B cell (primary cell): ENCODE measurements around the gene TMEM271. TPM values are rescaled to one million over a fixed set of nuclear protein-coding genes. Genes with fewer than 3 reads are reported as not detected.
"Not testable (repeated sequence)": the region's sequence is repeated elsewhere in the genome, so short reads cannot be mapped to it uniquely, and the experiment has no call there.

Experiments
- ATAC-seq: fragments of 200-7000 bp; cut with Tn5 transposase; one replicate; pipeline ENCODE4 v1.10.0; 2021; ENCODE audit warnings: low read depth, mild to moderate bottlenecking, moderate number of reproducible peaks, moderate library complexity
- CTCF ChIA-PET: fragments of 350-600 bp; sonication (Branson Sonifier 250); formaldehyde crosslinking; loops from one replicate; lab custom pipeline; 2021; ENCODE audit warnings: antibody characterized with exemption, inconsistent platforms; lab: Charles Lee
- POLR2A ChIA-PET: fragments of 350-600 bp; sonication (Branson Sonifier 250); formaldehyde crosslinking; loops from one replicate; lab custom pipeline; 2021; ENCODE audit warnings: antibody characterized with exemption; lab: Charles Lee
- DNase-seq: peaks from one replicate; pipeline ENCODE4 v3.0.0; 2013
- H2AFZ ChIP-seq: 2 replicates; pipeline ENCODE4 v1.6.1; 2012; ENCODE audit warnings: mild to moderate bottlenecking, low read depth, low read length; ENCODE audit not compliant: insufficient read depth, poor library complexity, severe bottlenecking
- H3K27ac ChIP-seq, 2 donors: 1 replicate in 1 of 2; 2 replicates in 1 of 2; pipeline ENCODE4 v1.5.1; 2012 to 2013; ENCODE audit warnings: low read length in 2 of 2, mild to moderate bottlenecking in 2 of 2, moderate library complexity in 1 of 2
- H3K27me3 ChIP-seq, 4 experiments: fragments of 200-600 bp in 1 of 4; sonication (generic) in 1 of 4; replicated peaks in 1 of 4; 1 replicate in 2 of 4; 2 replicates in 2 of 4; pipeline versions ENCODE4 v1.6.1 to v1.7.0; 2013 to 2016; ENCODE audit warnings: low read length in 3 of 4, mild to moderate bottlenecking in 2 of 4, mixed read lengths in 1 of 4, moderate library complexity in 1 of 4; ENCODE audit not compliant: insufficient read depth in 4 of 4, control insufficient read depth in 3 of 4; ENCODE audit errors: control extremely low read depth in 1 of 4
- H3K36me3 ChIP-seq, 2 experiments: replicated peaks in 1 of 2; 1 replicate in 1 of 2; 2 replicates in 1 of 2; pipeline versions ENCODE4 v1.6.1 to v1.7.1; 2013; ENCODE audit warnings: low read length in 1 of 2; ENCODE audit not compliant: insufficient read depth in 2 of 2, control insufficient read depth in 1 of 2; ENCODE audit errors: control extremely low read depth in 1 of 2, extremely low read depth in 1 of 2
- H3K4me1 ChIP-seq, 2 donors: fragments of 200-600 bp in 1 of 2; sonication (generic) in 1 of 2; 1 replicate in 1 of 2; 2 replicates in 1 of 2; pipeline versions ENCODE4 v1.5.1 to v1.6.1; 2013 to 2017; ENCODE audit warnings: low read length in 2 of 2; ENCODE audit not compliant: control insufficient read depth in 2 of 2, insufficient read depth in 2 of 2
- H3K4me2 ChIP-seq: replicated peaks from 2 replicates; pipeline ENCODE3; 2012; ENCODE audit warnings: mild to moderate bottlenecking, low read depth, low read length; ENCODE audit not compliant: poor library complexity, severe bottlenecking
- H3K4me3 ChIP-seq, 5 experiments: fragments of 200-600 bp in 1 of 5; sonication (generic) in 1 of 5; 1 replicate in 3 of 5; 2 replicates in 2 of 5; pipeline versions ENCODE4 v1.5.1 to v1.7.0; 2011 to 2016; ENCODE audit warnings: low read length in 4 of 5, mild to moderate bottlenecking in 4 of 5, low read depth in 2 of 5, control low read depth in 1 of 5, moderate library complexity in 1 of 5; ENCODE audit not compliant: insufficient read depth in 1 of 5; ENCODE audit errors: control extremely low read depth in 1 of 5, extremely low read depth in 1 of 5
- H3K79me2 ChIP-seq: fragments of 200-600 bp; sonication (generic); one replicate; pipeline ENCODE4 v1.6.0; 2016; ENCODE audit warnings: low read length; ENCODE audit not compliant: control insufficient read depth, insufficient read depth
- H3K9ac ChIP-seq: fragments of 200-600 bp; sonication (generic); 2 replicates; pipeline ENCODE4 v1.6.1; 2017; ENCODE audit warnings: mild to moderate bottlenecking, low read length, moderate library complexity
- H3K9me3 ChIP-seq, 3 donors: one replicate each; pipeline versions ENCODE4 v1.6.1 to v1.7.1; 2013; ENCODE audit warnings: low read length in 2 of 3; ENCODE audit not compliant: control insufficient read depth in 2 of 3, insufficient read depth in 1 of 3; ENCODE audit errors: control extremely low read depth in 1 of 3
- H4K20me1 ChIP-seq: 2 replicates; pipeline ENCODE4 v1.6.0; 2012; ENCODE audit warnings: mild to moderate bottlenecking, low read length; ENCODE audit not compliant: insufficient read depth, control insufficient read depth, poor library complexity, severe bottlenecking
- H3K27ac Mint-ChIP-seq: one replicate; pipeline ENCODE4 v1.8.0; 2021; ENCODE audit warnings: mixed read lengths
- H3K27me3 Mint-ChIP-seq: one replicate; pipeline ENCODE4 v1.8.0; 2021; ENCODE audit warnings: mixed read lengths
- H3K4me1 Mint-ChIP-seq: one replicate; pipeline ENCODE4 v1.8.0; 2021; ENCODE audit warnings: mixed read lengths
- H3K4me3 Mint-ChIP-seq: one replicate; pipeline ENCODE4 v1.8.0; 2021; ENCODE audit warnings: mixed read lengths
- H3K9me3 Mint-ChIP-seq: one replicate; pipeline ENCODE4 v1.8.0; 2022; ENCODE audit warnings: mixed read lengths; ENCODE audit not compliant: insufficient read depth
- CTCF ChIP-seq: fragments of 200-600 bp; IDR thresholded peaks from one replicate; pipeline ENCODE4 v1.8.0; 2022; ENCODE audit warnings: antibody characterized with exemption, mild to moderate bottlenecking
- EZH2 ChIP-seq: IDR thresholded peaks from 2 replicates; pipeline ENCODE4 v1.6.1; 2012; ENCODE audit warnings: borderline replicate concordance, low read depth, mild to moderate bottlenecking, moderate library complexity, low read length; ENCODE audit not compliant: insufficient read depth, poor library complexity, severe bottlenecking
- WGBS: methylation state at CpG from one replicate; pipeline ENCODE4 v1.1.5; 2013; ENCODE audit warnings: missing lambda C conversion rate; ENCODE audit not compliant: insufficient coverage; 5-methylcytosine and 5-hydroxymethylcytosine counted together
- intact Hi-C: fragments of 100-400 bp; cut with micrococcal nuclease; formaldehyde crosslinking; loops from one replicate; pipeline ENCODE4 v1.10.0; 2022
- polyA plus RNA-seq: library from polyadenylated mRNA; depleted of rRNA; stranded (reverse); fragments of >200 nt; gene quantifications from 2 replicates; pipeline ENCODE4 v1.2.3, GENCODE V29; 2012
- total RNA-seq, 2 donors: library from RNA; stranded (reverse); fragments of 120-200 nt in 1 of 2; gene quantifications; 1 replicate in 1 of 2; 2 replicates in 1 of 2; pipeline versions ENCODE4 v1.2.3 to v1.2.4, GENCODE V29; 2013 to 2022

TMEM271 gene
- total and polyA plus RNA-seq, 2 donors (not counting 1 experiment from before 2014, with no cell fraction given) = not detected

- H3K4me1 Mint-ChIP-seq, H4K20me1 ChIP-seq, H3K4me3 Mint-ChIP-seq, H3K27me3 ChIP-seq, H3K9ac ChIP-seq, DNase-seq, H3K4me3 ChIP-seq, H2AFZ ChIP-seq, H3K27ac Mint-ChIP-seq, CTCF ChIA-PET, intact Hi-C loops, ATAC-seq, H3K79me2 ChIP-seq, H3K4me1 ChIP-seq, H3K4me2 ChIP-seq, H3K36me3 ChIP-seq, H3K9me3 Mint-ChIP-seq, H3K27ac ChIP-seq, POLR2A ChIA-PET: not testable (repeated sequence)
- peaks cover 26% of the 10 kb centered on the region for H3K27me3 Mint-ChIP-seq
- H3K9me3 ChIP-seq = peaks cover 0 to 37% (median 2%) of the 10 kb centered on the region in 3 donors
- WGBS = 80% methylated on average over 7 of the region's 13 CpGs
Measured at GRCh38 chr4:592178-592577, 16.1 kb upstream of the TMEM271 start.

- H3K4me1 ChIP-seq = no peaks in the 10 kb centered on the region
- Mint-ChIP-seq H3K4me3 (no peak overlapping the region), H3K4me1 (no peaks in the 10 kb centered on the region), H3K27me3 (peaks cover 32% of the 10 kb centered on the region), H3K27ac (no peak overlapping the region), H3K9me3 (peaks cover 4% of the 10 kb centered on the region)
- H2AFZ ChIP-seq = no peak overlapping the region
- H3K27ac ChIP-seq = no peak overlapping the region
- H3K4me2 ChIP-seq = no peak overlapping the region
- H3K4me3 ChIP-seq = no peak overlapping the region
- peaks cover 0 to 37% (median 3%) of the 10 kb centered on the region in 3 donors for H3K9me3 ChIP-seq
- H3K79me2 ChIP-seq = no peaks in the 10 kb centered on the region
- 93% methylated on average over 5 of the region's 12 CpGs for WGBS
- no peak overlapping the region for H3K9ac ChIP-seq
- TF ChIP-seq EZH2 = no peak
- no peak for TF ChIP-seq CTCF
- ATAC-seq (no peak), DNase-seq (no peak)
- H3K27me3 ChIP-seq = peaks cover 0 to 4% (median 0%) of the 10 kb centered on the region in 4 experiments
- intact Hi-C loops = no loop called here
- CTCF ChIA-PET = no interaction called here
- POLR2A ChIA-PET = no interaction called here
- no peaks in the 10 kb centered on the region for H3K36me3 ChIP-seq
- no peaks in the 10 kb centered on the region for H4K20me1 ChIP-seq
Measured at GRCh38 chr4:590313-590841, 14.3 kb upstream of the TMEM271 start.
